OCI-LY7 (cell line): ENCODE data around the gene RAC2. TPM values are rescaled to one million over a fixed set of nuclear protein-coding genes. Genes with fewer than 3 reads are reported as not detected.

Source experiments
- BruUV-seq: library from RNA; stranded (reverse); fragments of 400-500 nt; replicated peaks from 2 replicates; lab custom pipeline; 2021; lab: Mats Ljungman, UMichigan
- CTCF ChIA-PET: fragments of 300-600 bp; sonication (Branson Sonifier 250); formaldehyde crosslinking; loops from one replicate; lab custom pipeline; 2022; ENCODE audit warnings: antibody characterized with exemption; ENCODE audit not compliant: unreplicated experiment; lab: Charles Lee
- POLR2A ChIA-PET: fragments of 300-600 bp; sonication (Branson Sonifier 250); formaldehyde crosslinking; loops from one replicate; lab custom pipeline; 2022; ENCODE audit warnings: antibody characterized with exemption; lab: Charles Lee
- DNase-seq: peaks from one replicate; pipeline ENCODE4 v3.0.0-alpha.2; 2015; ENCODE audit warnings: low spot score
- H2AFZ ChIP-seq: fragments of 200-600 bp; sonication (generic), shearing (Covaris generic); 2 replicates; pipeline ENCODE4 v1.6.1; 2014; ENCODE audit warnings: mild to moderate bottlenecking, antibody characterized with exemption, low read length, moderate library complexity
- H3K27ac ChIP-seq: fragments of 200-600 bp; sonication (generic); 2 replicates; pipeline ENCODE4 v1.5.1; 2014; ENCODE audit warnings: mixed run types, low read depth, mild to moderate bottlenecking, moderate library complexity, low read length, inconsistent platforms; ENCODE audit not compliant: poor library complexity, severe bottlenecking
- H3K36me3 ChIP-seq: fragments of 200-600 bp; sonication (generic); 2 replicates; pipeline ENCODE4 v1.6.1; 2014; ENCODE audit warnings: mild to moderate bottlenecking, antibody characterized with exemption, low read length, moderate library complexity, mixed read lengths; ENCODE audit not compliant: insufficient read depth
- H3K4me1 ChIP-seq: fragments of 200-600 bp; sonication (generic); 2 replicates; pipeline ENCODE4 v1.5.1; 2014; ENCODE audit warnings: mild to moderate bottlenecking, low read length; ENCODE audit not compliant: insufficient read depth, poor library complexity, severe bottlenecking
- H3K4me2 ChIP-seq: fragments of 200-600 bp; sonication (generic); 2 replicates; pipeline ENCODE4 v1.6.1; 2014; ENCODE audit warnings: mild to moderate bottlenecking, low read length
- H3K4me3 ChIP-seq: fragments of 200-600 bp; sonication (generic); 2 replicates; pipeline ENCODE4 v1.5.1; 2014; ENCODE audit warnings: mild to moderate bottlenecking, low read depth, low read length; ENCODE audit not compliant: poor library complexity, severe bottlenecking
- H3K79me2 ChIP-seq: fragments of 200-600 bp; sonication (generic); 2 replicates; pipeline ENCODE4 v1.6.1; 2016; ENCODE audit warnings: low read depth, mild to moderate bottlenecking, low read length, moderate library complexity, mixed read lengths; ENCODE audit not compliant: insufficient read depth
- H3K9me2 ChIP-seq: fragments of 200-600 bp; sonication (generic); 2 replicates; pipeline ENCODE4 v1.6.1; 2016; ENCODE audit warnings: mild to moderate bottlenecking, low read length, mixed read lengths; ENCODE audit not compliant: insufficient read depth
- H3K9me3 ChIP-seq: fragments of 200-600 bp; sonication (generic); 2 replicates; pipeline ENCODE4 v1.6.1; 2014; ENCODE audit warnings: mild to moderate bottlenecking, mixed run types, low read length, mixed read lengths
- H4K20me1 ChIP-seq: fragments of 200-600 bp; sonication (generic); 2 replicates; pipeline ENCODE4 v1.6.1; 2014; ENCODE audit warnings: mild to moderate bottlenecking, antibody characterized with exemption, low read length, moderate library complexity, mixed read lengths; ENCODE audit not compliant: insufficient read depth
- CTCF ChIP-seq: fragments of 200-600 bp; sonication (generic); conservative IDR thresholded peaks from 2 replicates; pipeline ENCODE4 v1.5.1; 2014; ENCODE audit warnings: mild to moderate bottlenecking, antibody characterized with exemption, low read length, moderate library complexity, mixed read lengths
- EZH2phosphoT487 ChIP-seq: fragments of 200-600 bp; sonication (generic); IDR thresholded peaks from 2 replicates; pipeline ENCODE4 v1.6.1; 2018; ENCODE audit warnings: low read depth, borderline replicate concordance, mild to moderate bottlenecking, mixed run types, antibody characterized with exemption, low read length, moderate library complexity, mixed read lengths
- intact Hi-C: fragments of 100-400 bp; cut with micrococcal nuclease; formaldehyde crosslinking; loops from one replicate; pipeline ENCODE4 v1.10.0; 2022; ENCODE audit not compliant: unreplicated experiment
- total RNA-seq, 2 experiments: library from RNA; depleted of rRNA in 1 of 2; stranded (reverse); fragments of >200 nt in 1 of 2; shearing (Covaris generic) in 1 of 2; gene quantifications; 2 replicates each; pipeline ENCODE4 v1.2.3, GENCODE V29; 2014 to 2022

The RAC2 gene
- total RNA-seq, 2 experiments from 2014 or later: 142 to 321 TPM

GRCh38 chr22:37260155-37260795 lies 16.2 kb upstream of the RAC2 start:
- H3K4me1 ChIP-seq: peaks cover 27% of the 10 kb centered on the region
- H3K27ac ChIP-seq: no peak overlapping the region
- CTCF ChIA-PET: interaction anchor here (0.5 to 2.1 kb wide), 9 partner anchors 11 to 92 kb away, joined by 3 to 9 read pairs (median 5); partner anchors contain the start of gene RAC2
- no peak overlapping the region for H3K4me3 ChIP-seq
- H3K36me3 ChIP-seq: no peaks in the 10 kb centered on the region
- POLR2A ChIA-PET: interaction anchor here (0.6 to 2.7 kb wide), 3 partner anchors 15 to 663 kb away, joined by 3 to 19 read pairs (median 3); partner anchors contain the start of gene RAC2
- DNase-seq: no peak
- no peaks in the 10 kb centered on the region for H3K9me2 ChIP-seq
- no TSS peak for BruUV-seq
- intact Hi-C loops: no loop called here
- peaks cover 16% of the 10 kb centered on the region; the same call in 1 of the 2 replicates for H3K9me3 ChIP-seq
- H3K79me2 ChIP-seq: no peaks in the 10 kb centered on the region
- no peaks in the 10 kb centered on the region for H4K20me1 ChIP-seq
- TF ChIP-seq EZH2phosphoT487 (no peak), CTCF (no peak)
- H3K4me2 ChIP-seq: peak overlapping the region; percentile 44
- H2AFZ ChIP-seq: no peak overlapping the region

- Histone ChIP-seq H3K79me2 (no peaks in the 10 kb centered on the region), H4K20me1 (no peaks in the 10 kb centered on the region), H3K4me2 (peak overlapping the region; percentile 32; the same call in 1 of the 2 replicates), H3K4me1 (peaks cover 27% of the 10 kb centered on the region), H3K4me3 (no peak overlapping the region), H3K36me3 (no peaks in the 10 kb centered on the region), H3K9me2 (no peaks in the 10 kb centered on the region), H3K27ac (no peak overlapping the region), H3K9me3 (peaks cover 10% of the 10 kb centered on the region; the same call in 1 of the 2 replicates), H2AFZ (no peak overlapping the region)
- ChIA-PET CTCF (interaction anchor here (1.2 to 2.1 kb wide), 2 partner anchors 16 to 51 kb away, joined by 5 to 9 read pairs; partner anchors contain the start of gene RAC2), POLR2A (interaction anchor here (1.2 to 2.7 kb wide), 2 partner anchors 14 to 18 kb away, joined by 3 to 19 read pairs; partner anchors contain the start of gene RAC2)
- intact Hi-C loops: loop anchor here (1.0 kb wide), 1 partner anchor 16 kb away; no protein-coding TSS in a partner anchor
- peak; percentile 33 for DNase-seq
- peak; percentile 83 for TF ChIP-seq CTCF
- TF ChIP-seq EZH2phosphoT487: no peak
- no TSS peak for BruUV-seq
Measured at GRCh38 chr22:37259540-37260029, 15.5 kb upstream of the RAC2 start.
